ENCODE results near the gene MLLT3.

- no peak for TF ChIP-seq CTCF (IDR thresholded peaks at IDR 0.05)
- TF ChIP-seq POLR2A (IDR thresholded peaks at IDR 0.05), result no peak
Observed at GRCh38 chr9:20395651-20396050, 226.6 kb downstream of the MLLT3 start.

Measured in testis (tissue), 2 donors.